Measurements from ENCODE around the gene ORMDL1. TPM values are rescaled to one million over a fixed set of nuclear protein-coding genes. Genes with fewer than 3 reads are reported as not detected.

ORMDL1 gene, protein sequence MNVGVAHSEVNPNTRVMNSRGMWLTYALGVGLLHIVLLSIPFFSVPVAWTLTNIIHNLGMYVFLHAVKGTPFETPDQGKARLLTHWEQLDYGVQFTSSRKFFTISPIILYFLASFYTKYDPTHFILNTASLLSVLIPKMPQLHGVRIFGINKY
- total RNA-seq = 10 to 100 TPM; 20.2 to 30.8 (median 26.3) TPM
- 100 to 1,000 TPM; 101 to 121 TPM for polyA plus RNA-seq

- ATAC-seq (peak; percentile 96 to 99 (median 98)), FAIRE-seq (no peak), DNase-seq (peak; percentile 94 to 97 (median 95))
- intact Hi-C loops (cut with DNase I) = no loop called here
- peak within 1 kb of the TSS; percentile 87 to 96 (median 90) for H3K27ac ChIP-seq
- WGBS, 2 donors = 0% methylated on average over 82 to 96 of the region's 96 CpGs
- peaks cover 12 to 34% (median 32%) of the 10 kb centered on the region in 3 donors for H3K4me1 ChIP-seq
- no peak for TF ChIP-seq CTCF (IDR thresholded peaks at IDR 0.05)
- H3K36me3 ChIP-seq = no peaks in the 10 kb centered on the region
- no peaks in the 10 kb centered on the region for H3K27me3 ChIP-seq
- H3K4me3 ChIP-seq = peak within 1 kb of the TSS; percentile 50 to 81 (median 66)
- H3K9me3 ChIP-seq = no peaks in the 10 kb centered on the region
Observed at GRCh38 chr2:189783927-189784867, at the start of gene ORMDL1, which contains the start of gene PMS1. TSS of gene ORMDL1 (minus strand) at chr2:189784339. CDS start at chr2:189782595, 1,744 bp downstream. TSS of gene PMS1 (plus strand) at chr2:189784450. CDS start at chr2:189791810, 7,360 bp downstream.

GRCh38 chr2:189830510-189830909 lies 46.4 kb upstream of the ORMDL1 start:
- TF ChIP-seq CTCF (IDR thresholded peaks at IDR 0.05) = no peak
- WGBS, 2 donors = 95 to 100% methylated on average over 1 of the region's 1 CpG
- H3K4me3 ChIP-seq = no peak overlapping the region
- DNase-seq (no peak), FAIRE-seq (no peak), ATAC-seq (no peak)
- intact Hi-C loops (cut with DNase I) = no loop called here
- H3K27me3 ChIP-seq = no peaks in the 10 kb centered on the region
- H3K9me3 ChIP-seq = no peaks in the 10 kb centered on the region
- no peak overlapping the region for H3K27ac ChIP-seq
- no peaks in the 10 kb centered on the region for H3K4me1 ChIP-seq
- no peaks in the 10 kb centered on the region for H3K36me3 ChIP-seq

DNA sequence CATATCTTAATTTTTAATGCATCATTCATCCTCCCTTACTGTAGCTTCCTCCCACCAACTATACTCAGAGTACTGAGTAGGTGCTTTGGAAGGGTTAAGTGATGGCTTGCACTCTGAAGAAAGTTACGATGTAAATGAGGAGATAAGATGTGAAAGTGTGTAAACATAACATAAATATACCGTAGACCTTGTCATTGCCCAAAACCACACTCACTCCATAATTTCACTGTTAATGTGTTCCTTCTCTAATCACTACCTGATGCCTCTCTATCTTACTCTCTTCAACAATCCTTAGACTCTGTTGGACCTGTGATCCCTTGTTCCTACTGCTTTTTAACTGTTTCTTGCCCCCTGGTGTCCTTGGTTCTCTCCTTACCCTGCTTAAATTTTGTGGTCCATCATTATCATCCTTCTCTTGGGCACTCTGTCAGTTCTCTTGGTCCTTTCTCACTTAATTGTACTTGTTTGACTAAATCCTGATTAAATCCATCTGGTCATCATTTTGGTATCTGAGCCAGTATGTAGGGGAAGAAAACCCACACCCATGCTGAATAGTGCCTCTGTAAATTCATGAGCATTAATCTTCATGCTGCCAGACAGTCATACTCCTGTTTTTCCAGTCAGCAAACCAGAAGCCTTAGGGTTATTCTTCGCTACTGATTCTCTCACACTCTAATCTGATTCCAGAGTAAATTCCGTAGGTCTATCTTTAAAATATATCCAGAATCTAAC lies 45.1 kb upstream of the ORMDL1 start:
- no peaks in the 10 kb centered on the region for H3K36me3 ChIP-seq
- FAIRE-seq (no peak), ATAC-seq (no peak), DNase-seq (no peak)
- H3K4me3 ChIP-seq = no peak overlapping the region
- no peaks in the 10 kb centered on the region for H3K9me3 ChIP-seq
- H3K27ac ChIP-seq = no peak overlapping the region
- 69% methylated on average over 4 of the region's 4 CpGs for WGBS, 2 donors
- H3K4me1 ChIP-seq = no peaks in the 10 kb centered on the region
- TF ChIP-seq CTCF (IDR thresholded peaks at IDR 0.05) = no peak
- no peaks in the 10 kb centered on the region for H3K27me3 ChIP-seq
- intact Hi-C loops (cut with DNase I) = no loop called here

DNA sequence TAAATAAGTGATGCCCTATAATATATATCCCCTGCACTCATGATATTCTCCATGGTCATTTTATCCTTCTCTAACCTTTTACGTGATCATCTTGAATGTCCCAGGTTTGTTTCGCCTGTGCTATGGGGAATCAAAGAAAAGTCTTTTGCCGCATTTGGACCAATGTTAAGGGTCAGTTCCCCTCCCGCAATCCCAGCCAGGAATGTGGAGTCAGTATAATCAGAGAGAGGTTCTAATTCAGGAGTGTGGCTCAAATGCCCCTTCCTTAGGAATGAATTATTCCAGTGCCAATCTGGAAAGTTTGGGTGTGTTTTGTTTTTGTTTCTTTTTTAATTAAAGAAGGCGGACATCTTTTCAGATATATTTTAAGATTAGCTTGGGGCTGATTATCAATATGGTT lies 41.9 kb upstream of the ORMDL1 start:
- no peak for ATAC-seq
- no peak for TF ChIP-seq CTCF (IDR thresholded peaks at IDR 0.05)

More for the DNA sequence above, 41.9 kb upstream of the ORMDL1 start:
- H3K4me3 ChIP-seq = no peak overlapping the region
- H3K27me3 ChIP-seq = no peaks in the 10 kb centered on the region
- intact Hi-C loops (cut with DNase I) = no loop called here
- H3K9me3 ChIP-seq = no peaks in the 10 kb centered on the region
- H3K27ac ChIP-seq = no peak overlapping the region
- 97 to 99% methylated on average over 5 of the region's 5 CpGs for WGBS, 2 donors
- H3K36me3 ChIP-seq = no peaks in the 10 kb centered on the region
- DNase-seq = no peak
- no peaks in the 10 kb centered on the region for H3K4me1 ChIP-seq
- no peak for FAIRE-seq
